Neuronal stem cell (in vitro differentiated cells): ENCODE measurements around the gene C1QTNF6.
A peak's percentile ranks its signal among the peaks of the same experiment; 100 is the strongest.

Source experiments
- DNase-seq: peaks from one replicate; pipeline ENCODE4 v3.0.0-alpha.2; 2013; ENCODE audit warnings: low spot score
- H2AFZ ChIP-seq: one replicate; pipeline ENCODE4 v1.6.1; 2013; ENCODE audit warnings: mild to moderate bottlenecking, low read length, inconsistent platforms
- H2AK5ac ChIP-seq: 2 replicates; pipeline ENCODE4 v1.6.1; 2013; ENCODE audit warnings: low read depth, mild to moderate bottlenecking, inconsistent platforms, low read length, moderate library complexity, mixed read lengths
- H2BK120ac ChIP-seq: 2 replicates; pipeline ENCODE4 v1.6.1; 2013; ENCODE audit warnings: low read depth, mild to moderate bottlenecking, inconsistent platforms, low read length, moderate library complexity, mixed read lengths
- H2BK12ac ChIP-seq: one replicate; pipeline ENCODE4 v1.6.1; 2013; ENCODE audit warnings: low read length, inconsistent platforms
- H2BK15ac ChIP-seq: 2 replicates; pipeline ENCODE4 v1.6.1; 2013; ENCODE audit warnings: mild to moderate bottlenecking, low read length, inconsistent platforms, mixed read lengths
- H2BK5ac ChIP-seq: one replicate; pipeline ENCODE4 v1.6.1; 2013; ENCODE audit warnings: inconsistent platforms, mild to moderate bottlenecking, low read length, moderate library complexity
- H3K14ac ChIP-seq: one replicate; pipeline ENCODE4 v1.6.1; 2013; ENCODE audit warnings: low read length, inconsistent platforms
- H3K18ac ChIP-seq: 2 replicates; pipeline ENCODE4 v1.6.1; 2013; ENCODE audit warnings: low read length, inconsistent platforms
- H3K23ac ChIP-seq: 2 replicates; pipeline ENCODE4 v1.6.1; 2013; ENCODE audit warnings: low read depth, mild to moderate bottlenecking, mixed read lengths, low read length, inconsistent platforms; ENCODE audit not compliant: poor library complexity
- H3K27ac ChIP-seq: replicated peaks from 3 replicates; pipeline ENCODE4 v1.5.1; 2013; ENCODE audit warnings: low read length, inconsistent platforms
- H3K27me3 ChIP-seq, 3 experiments: 2 replicates each; pipeline ENCODE4 v1.6.1; 2013; ENCODE audit warnings: low read length in 3 of 3, mild to moderate bottlenecking in 2 of 3, inconsistent platforms in 1 of 3, low read depth in 1 of 3, mixed read lengths in 1 of 3, moderate library complexity in 1 of 3; ENCODE audit not compliant: control insufficient read depth in 3 of 3, insufficient read depth in 3 of 3
- H3K36me3 ChIP-seq, 2 donors: replicated peaks in 1 of 2; 2 replicates each; pipeline ENCODE4 v1.6.1; 2013; ENCODE audit warnings: low read length in 2 of 2; ENCODE audit not compliant: control insufficient read depth in 2 of 2, insufficient read depth in 2 of 2
- H3K4ac ChIP-seq: 2 replicates; pipeline ENCODE4 v1.6.1; 2013; ENCODE audit warnings: inconsistent platforms, mild to moderate bottlenecking, low read length, moderate library complexity
- H3K4me1 ChIP-seq, 2 donors: 1 replicate in 1 of 2; 2 replicates in 1 of 2; pipeline ENCODE4 v1.6.1; 2013; ENCODE audit warnings: low read length in 2 of 2, low read depth in 1 of 2; ENCODE audit not compliant: control insufficient read depth in 2 of 2, insufficient read depth in 1 of 2
- H3K4me2 ChIP-seq: one replicate; pipeline ENCODE4 v1.6.1; 2013; ENCODE audit warnings: mild to moderate bottlenecking, low read length, inconsistent platforms; ENCODE audit not compliant: insufficient read depth, poor library complexity, severe bottlenecking
- H3K4me3 ChIP-seq, 2 donors: 2 replicates each; pipeline ENCODE4 v1.5.1; 2013; ENCODE audit warnings: low read length in 2 of 2, mild to moderate bottlenecking in 2 of 2, inconsistent platforms in 1 of 2, moderate library complexity in 1 of 2
- H3K79me1 ChIP-seq: one replicate; pipeline ENCODE4 v1.6.1; 2013; ENCODE audit warnings: low read depth, mild to moderate bottlenecking, inconsistent platforms, low read length, moderate library complexity
- H3K9ac ChIP-seq: one replicate; pipeline ENCODE4 v1.6.1; 2013; ENCODE audit warnings: mild to moderate bottlenecking, low read depth, low read length, inconsistent platforms; ENCODE audit not compliant: poor library complexity
- H3K9me3 ChIP-seq, 2 donors: replicated peaks in 1 of 2; 2 replicates each; pipeline versions ENCODE3 to v1.6.1; 2013; ENCODE audit warnings: low read length in 2 of 2, mild to moderate bottlenecking in 2 of 2, inconsistent platforms in 1 of 2, low read depth in 1 of 2, mixed read lengths in 1 of 2, moderate library complexity in 1 of 2; ENCODE audit not compliant: control insufficient read depth in 2 of 2, insufficient read depth in 1 of 2
- H4K8ac ChIP-seq: one replicate; pipeline ENCODE4 v1.6.1; 2013; ENCODE audit warnings: low read depth, mild to moderate bottlenecking, inconsistent platforms, low read length, moderate library complexity
- H4K91ac ChIP-seq: one replicate; pipeline ENCODE4 v1.6.1; 2013; ENCODE audit warnings: low read length, low read depth, mild to moderate bottlenecking, inconsistent platforms; ENCODE audit not compliant: poor library complexity
- WGBS, 2 donors: extraction: QIAGEN DNeasy Blood & Tissue Kit; methylation state at CpG; one replicate each; pipeline ENCODE4 v1.1.7; 2013; ENCODE audit warnings: missing lambda C conversion rate in 2 of 2, mixed read lengths in 1 of 2; ENCODE audit not compliant: insufficient read length in 2 of 2, insufficient replicate concordance in 1 of 2; ENCODE audit errors: extremely low coverage in 2 of 2; 5-methylcytosine and 5-hydroxymethylcytosine counted together

Gene C1QTNF6

DNA sequence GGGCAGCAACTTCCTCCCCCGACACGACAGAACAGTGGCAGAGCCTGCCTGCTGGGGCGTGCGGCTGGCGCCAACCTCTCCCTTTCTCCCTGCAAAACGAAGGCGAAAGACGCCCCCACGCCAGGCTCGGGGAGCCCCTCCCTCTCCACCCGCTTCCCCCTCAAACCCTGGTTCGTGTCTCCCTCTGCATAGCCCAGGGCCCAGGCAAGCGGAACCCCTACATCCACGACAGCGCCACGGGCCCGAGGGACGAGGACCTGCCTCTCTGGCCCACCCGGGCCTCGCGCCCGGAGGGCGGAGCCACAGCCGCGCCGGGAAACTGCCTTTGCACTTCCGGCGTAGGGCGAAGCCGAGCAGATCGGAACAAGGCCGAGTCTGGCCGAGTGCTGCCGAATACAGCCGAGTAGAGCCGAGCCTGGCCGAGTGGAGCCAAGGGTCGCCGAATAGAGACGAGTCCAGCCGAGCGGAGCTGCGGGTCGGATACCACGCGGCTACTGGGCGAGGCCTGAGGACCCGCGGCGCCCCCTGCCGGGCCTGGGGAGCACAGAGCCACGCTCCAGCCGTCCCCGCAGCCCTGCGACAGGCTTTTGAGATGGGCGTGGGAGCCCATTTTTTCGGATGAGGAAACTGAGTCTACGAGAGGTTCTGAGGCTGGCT lies 11.2 kb upstream of the C1QTNF6 start:
- Histone ChIP-seq H3K4ac (peak overlapping the region; percentile 81), H3K27ac (peak overlapping the region; percentile 80), H2BK120ac (peak overlapping the region; percentile 58), H2AK5ac (peak overlapping the region; percentile 95), H2BK5ac (peak overlapping the region; percentile 89), H2BK12ac (no peak overlapping the region), H3K23ac (peak overlapping the region; percentile 68), H3K14ac (no peak overlapping the region), H3K36me3 (no peaks in the 10 kb centered on the region), H3K4me3 (peak overlapping the region; percentile 90 to 97), H2BK15ac (peak overlapping the region; percentile 90), H3K4me2 (peak overlapping the region; percentile 99), H2AFZ (peak overlapping the region; percentile 88), H4K8ac (no peak overlapping the region), H3K9ac (peak overlapping the region; percentile 98), H3K27me3 (no peaks in the 10 kb centered on the region), H3K18ac (peak overlapping the region; percentile 94), H3K4me1 (peaks cover 8 to 18% of the 10 kb centered on the region in 2 donors), H3K9me3 (no peaks in the 10 kb centered on the region), H3K79me1 (peaks cover 5% of the 10 kb centered on the region), H4K91ac (peak overlapping the region; percentile 38)
- peak; percentile 98 for DNase-seq
- no CpG with 5 or more reads among the region's 58 CpGs for WGBS, 2 donors

DNA sequence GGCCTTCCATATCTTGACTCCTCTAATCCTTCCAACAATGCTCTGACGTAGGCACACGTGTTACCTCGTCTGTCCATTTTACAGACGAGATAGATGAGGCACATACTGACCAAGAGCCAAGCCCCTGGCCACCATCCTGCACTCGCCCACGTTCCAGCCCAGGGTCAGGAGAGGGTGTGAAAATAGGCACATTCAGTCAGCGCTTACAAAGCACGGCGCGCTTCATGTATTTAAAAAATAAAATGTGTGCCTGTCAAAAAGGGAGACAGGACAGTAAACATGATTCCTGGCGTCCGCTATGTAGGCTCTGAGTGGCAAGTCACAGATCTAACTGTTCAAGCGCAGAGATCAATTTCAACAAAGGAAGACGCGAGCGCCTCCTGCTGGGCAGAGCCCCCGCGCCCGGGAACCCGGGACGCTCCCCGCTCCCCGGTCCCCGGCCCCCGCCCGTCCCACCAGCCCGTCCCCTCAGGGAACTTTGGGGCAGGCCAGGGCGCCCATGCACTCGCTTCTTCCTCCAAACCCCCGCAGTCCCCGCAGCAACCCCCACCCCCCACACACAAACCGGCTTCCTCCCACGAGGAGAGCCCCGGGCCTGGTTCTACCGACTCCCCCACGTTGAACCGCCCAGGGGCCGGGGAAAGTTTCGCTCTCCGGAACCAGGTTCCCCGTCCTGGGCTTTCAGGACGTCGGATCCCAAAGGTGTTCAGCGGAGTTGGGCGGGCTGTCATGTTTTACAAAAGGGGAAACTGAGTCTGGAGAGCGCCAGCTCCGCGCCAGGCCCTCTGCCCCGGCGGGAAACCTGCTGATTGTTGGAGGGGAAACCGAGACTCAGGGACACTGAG lies 10.4 kb upstream of the C1QTNF6 start:
- peak overlapping the region; percentile 90 to 97 for H3K4me3 ChIP-seq

DNA sequence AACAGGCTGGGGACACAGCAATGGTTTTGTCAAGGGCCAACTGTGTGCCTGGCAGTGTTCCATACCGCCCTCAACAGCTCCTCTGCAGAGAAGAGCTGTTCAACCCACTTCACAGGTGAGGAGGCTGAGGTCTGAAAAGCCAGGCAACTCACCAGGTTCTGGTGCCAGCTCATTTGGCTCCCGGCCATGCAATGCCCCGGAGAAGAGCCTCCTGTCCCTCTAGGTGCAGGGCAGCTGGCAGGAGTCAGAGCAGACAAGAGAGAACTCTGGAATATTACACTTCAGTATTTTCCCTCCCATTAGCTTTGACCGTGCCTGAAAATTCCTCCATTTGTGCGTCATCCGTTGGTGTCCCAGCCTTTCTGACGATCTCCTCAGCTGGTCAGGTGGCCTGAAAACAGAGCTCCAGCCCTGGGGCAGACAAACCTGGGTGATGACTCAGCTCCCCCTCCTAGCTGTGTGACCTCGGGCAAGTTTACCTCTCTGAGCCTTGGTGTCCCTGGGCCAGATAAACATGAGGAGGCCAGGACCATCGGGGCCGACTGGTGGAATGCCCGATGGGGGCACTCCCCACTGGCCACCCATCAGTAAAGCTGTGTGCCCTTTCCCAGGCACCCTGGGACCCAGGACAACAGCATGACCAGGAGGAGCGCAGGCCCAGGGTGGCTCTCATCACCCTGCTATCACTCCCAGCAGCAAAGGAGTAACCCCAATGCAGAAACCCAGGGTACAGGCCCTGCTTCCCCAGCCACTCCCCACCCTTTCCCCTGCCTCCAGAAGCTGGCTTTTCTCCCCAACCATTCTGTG lies 9.6 kb upstream of the C1QTNF6 start:
- Histone ChIP-seq H2BK120ac (no peak overlapping the region), H3K27ac (no peak overlapping the region), H3K14ac (no peak overlapping the region), H2AFZ (no peak overlapping the region), H3K18ac (peak overlapping the region; percentile 62), H3K27me3 (no peaks in the 10 kb centered on the region), H3K9me3 (peaks cover 0 to 11% of the 10 kb centered on the region in 2 donors), H3K9ac (peak overlapping the region; percentile 32), H2AK5ac (peak overlapping the region; percentile 96), H3K36me3 (no peaks in the 10 kb centered on the region), H3K4me3 (peak overlapping the region in 1 of 2 donors; percentile 97), H4K91ac (no peak overlapping the region), H3K4ac (no peak overlapping the region), H2BK12ac (no peak overlapping the region), H3K4me1 (peaks cover 8 to 16% of the 10 kb centered on the region in 2 donors), H3K4me2 (peak overlapping the region; percentile 47), H3K79me1 (peaks cover 5% of the 10 kb centered on the region), H3K23ac (no peak overlapping the region), H2BK15ac (peak overlapping the region; percentile 13), H4K8ac (no peak overlapping the region), H2BK5ac (peak overlapping the region; percentile 56)
- no CpG with 5 or more reads among the region's 12 CpGs for WGBS, 2 donors
- no peak for DNase-seq

More for the DNA sequence above, 10.4 kb upstream of the C1QTNF6 start:
- no CpG with 5 or more reads among the region's 51 CpGs for WGBS, 2 donors
- Histone ChIP-seq H2AK5ac (peak overlapping the region; percentile 96), H3K4me2 (peak overlapping the region; percentile 99), H3K27ac (peak overlapping the region; percentile 80), H2AFZ (peak overlapping the region; percentile 88), H3K79me1 (peaks cover 5% of the 10 kb centered on the region), H2BK120ac (peak overlapping the region; percentile 58), H3K9ac (peak overlapping the region; percentile 98), H3K9me3 (peaks cover 0 to 4% of the 10 kb centered on the region in 2 donors), H3K4me1 (peaks cover 8 to 16% of the 10 kb centered on the region in 2 donors), H2BK15ac (peak overlapping the region; percentile 86), H3K27me3 (no peaks in the 10 kb centered on the region), H2BK12ac (no peak overlapping the region), H2BK5ac (peak overlapping the region; percentile 89), H4K8ac (no peak overlapping the region), H4K91ac (peak overlapping the region; percentile 38), H3K14ac (no peak overlapping the region), H3K18ac (peak overlapping the region; percentile 94), H3K4ac (no peak overlapping the region), H3K23ac (peak overlapping the region; percentile 68), H3K36me3 (no peaks in the 10 kb centered on the region)
- DNase-seq: peak; percentile 76
